Measurements from ENCODE around the gene GLT1D1. TPM values are rescaled to one million over a fixed set of nuclear protein-coding genes. Genes with fewer than 3 reads are reported as not detected.

Gene GLT1D1
- total and polyA plus RNA-seq, 2 experiments from 2014 or later, result 0.83 to 2.7 TPM

GRCh38 chr12:128938886-128939285 lies 85.6 kb downstream of the GLT1D1 start:
- no peak overlapping the region for H3K4me3 ChIP-seq
- H3K36me3 ChIP-seq, result no peaks in the 10 kb centered on the region
- no peaks in the 10 kb centered on the region for H3K9me3 ChIP-seq (ENCODE audit: low read depth)
- H3K27me3 ChIP-seq, result no peaks in the 10 kb centered on the region
- DNase-seq (ENCODE audit: low read depth in 1 of 2, low spot score in 1 of 2), result no peak
- H3K27ac ChIP-seq, result no peak overlapping the region
- no peaks in the 10 kb centered on the region for H3K4me1 ChIP-seq (ENCODE audit: low read depth)
- no peak for TF ChIP-seq CTCF (IDR thresholded peaks at IDR 0.05; ENCODE audit: low read depth, low read length)

GRCh38 chr12:128940090-128940888 lies 87.0 kb downstream of the GLT1D1 start:
- no peaks in the 10 kb centered on the region for H3K27me3 ChIP-seq
- H3K36me3 ChIP-seq, result no peaks in the 10 kb centered on the region
- H3K27ac ChIP-seq, result no peak overlapping the region
- H3K9me3 ChIP-seq (ENCODE audit: low read depth), result no peaks in the 10 kb centered on the region
- TF ChIP-seq CTCF (IDR thresholded peaks at IDR 0.05; ENCODE audit: low read depth, low read length), result no peak
- H3K4me1 ChIP-seq (ENCODE audit: low read depth), result no peaks in the 10 kb centered on the region
- H3K4me3 ChIP-seq, result no peak overlapping the region
- DNase-seq (ENCODE audit: low read depth in 1 of 2, low spot score in 1 of 2), result no peak

- Histone ChIP-seq H3K4me1 (ENCODE audit: low read depth) (no peaks in the 10 kb centered on the region), H3K36me3 (no peaks in the 10 kb centered on the region), H3K27ac (no peak overlapping the region), H3K4me3 (no peak overlapping the region), H3K27me3 (no peaks in the 10 kb centered on the region), H3K9me3 (ENCODE audit: low read depth) (no peaks in the 10 kb centered on the region)
- no peak for TF ChIP-seq CTCF (IDR thresholded peaks at IDR 0.05; ENCODE audit: low read depth, low read length)
- DNase-seq (ENCODE audit: low read depth in 1 of 2, low spot score in 1 of 2), result no peak
Observed at GRCh38 chr12:128940974-128941373, 87.7 kb downstream of the GLT1D1 start.

- DNase-seq (ENCODE audit: low read depth in 1 of 2, low spot score in 1 of 2), result no peak
- Histone ChIP-seq H3K9me3 (ENCODE audit: low read depth) (no peaks in the 10 kb centered on the region), H3K4me1 (ENCODE audit: low read depth) (peaks cover 8% of the 10 kb centered on the region), H3K4me3 (no peak overlapping the region), H3K27me3 (no peaks in the 10 kb centered on the region), H3K36me3 (no peaks in the 10 kb centered on the region), H3K27ac (no peak overlapping the region)
- TF ChIP-seq CTCF (IDR thresholded peaks at IDR 0.05; ENCODE audit: low read depth, low read length), result no peak
Observed at GRCh38 chr12:128942960-128943477, 89.7 kb downstream of the GLT1D1 start.

- no peak for TF ChIP-seq CTCF (IDR thresholded peaks at IDR 0.05; ENCODE audit: low read depth, low read length)
- peaks cover 24% of the 10 kb centered on the region for H3K4me1 ChIP-seq (ENCODE audit: low read depth)
- DNase-seq (ENCODE audit: low read depth in 1 of 2, low spot score in 1 of 2), result no peak
Observed at GRCh38 chr12:128944956-128945355, 91.7 kb downstream of the GLT1D1 start.

More at GRCh38 chr12:128944956-128945355, 91.7 kb downstream of the GLT1D1 start:
- Histone ChIP-seq H3K4me3 (no peak overlapping the region), H3K9me3 (ENCODE audit: low read depth) (no peaks in the 10 kb centered on the region), H3K27ac (no peak overlapping the region), H3K27me3 (no peaks in the 10 kb centered on the region), H3K36me3 (no peaks in the 10 kb centered on the region)
